Esophagus mucosa (tissue), 1 donor: ENCODE results near the gene LPP. TPM values are rescaled to one million over a fixed set of nuclear protein-coding genes. Genes with fewer than 3 reads are reported as not detected.

Experiments used
- ATAC-seq: fragments of 200-7000 bp; cut with Tn5 transposase; one replicate; pipeline ENCODE4 v1.9.1; 2020
- total RNA-seq: library from RNA; stranded (reverse); gene quantifications from one replicate; pipeline ENCODE4 v1.2.4, GENCODE V29; 2023
- donor health status: DM: yes; HTN: yes; CAD: no.

LPP gene
- total RNA-seq, 1 donor from 2014 or later, result 89.0 TPM

- ATAC-seq, result no peak
Observed at GRCh38 chr3:188135271-188135670, 18.7 kb upstream of the LPP start.

- no peak for ATAC-seq
Observed at GRCh38 chr3:188137051-188137450, 16.9 kb upstream of the LPP start.

- ATAC-seq, result no peak
Observed at GRCh38 chr3:188139466-188139865, 14.5 kb upstream of the LPP start.

- ATAC-seq, result no peak
Observed at GRCh38 chr3:188146219-188146618, 7.7 kb upstream of the LPP start.

GRCh38 chr3:188147782-188148181 is 6.2 kb upstream of the LPP start:
- no peak for ATAC-seq

GRCh38 chr3:188148318-188148717 is 5.6 kb upstream of the LPP start:
- ATAC-seq, result no peak

- ATAC-seq, result no peak
Observed at GRCh38 chr3:188149587-188149986, 4.4 kb upstream of the LPP start.

- ATAC-seq, result peak; percentile 55
Observed at GRCh38 chr3:188150982-188151381, 3.0 kb upstream of the LPP start.

GRCh38 chr3:188151438-188151837 is 2.5 kb upstream of the LPP start:
- ATAC-seq, result no peak

- ATAC-seq, result peak; percentile 62
Observed at GRCh38 chr3:188152660-188153436, 1.1 kb upstream of the LPP start.

- peak; percentile 80 for ATAC-seq
Observed at GRCh38 chr3:188153437-188154013, 432 bp upstream of the LPP start.

- ATAC-seq, result no peak
Observed at GRCh38 chr3:188154809-188155574, 1.0 kb downstream of the LPP start.

- no peak for ATAC-seq
Observed at GRCh38 chr3:188156056-188156455, 2.1 kb downstream of the LPP start.

- ATAC-seq, result no peak
Observed at GRCh38 chr3:188157407-188157806, 3.5 kb downstream of the LPP start.

- no peak for ATAC-seq
Observed at GRCh38 chr3:188157971-188158370, 4.0 kb downstream of the LPP start.

- no peak for ATAC-seq
Observed at GRCh38 chr3:188158731-188159310, 4.9 kb downstream of the LPP start.

GRCh38 chr3:188160751-188161150 is 6.8 kb downstream of the LPP start:
- ATAC-seq, result no peak

- peak; percentile 94 for ATAC-seq
Observed at GRCh38 chr3:188164248-188164687, 10.3 kb downstream of the LPP start.

- ATAC-seq, result no peak
Observed at GRCh38 chr3:188165596-188165995, 11.6 kb downstream of the LPP start.

GRCh38 chr3:188166441-188166840 is 12.5 kb downstream of the LPP start:
- ATAC-seq, result no peak

- ATAC-seq, result no peak
Observed at GRCh38 chr3:188168186-188168585, 14.2 kb downstream of the LPP start.

GRCh38 chr3:188168648-188169047 is 14.7 kb downstream of the LPP start:
- ATAC-seq, result no peak

- no peak for ATAC-seq
Observed at GRCh38 chr3:188169830-188170455, 16.0 kb downstream of the LPP start.
